NCI-H2029 (cell line): Measurements from ENCODE around the gene PIEZO2.

Experiments
- DNase-seq: peaks from one replicate; lab custom pipeline; 2025; lab: John Stamatoyannopoulos, UW

PIEZO2 gene

GRCh38 chr18:10787293-10787901 is 362.0 kb downstream of the PIEZO2 start:
- DNase-seq = peak; percentile 71

GRCh38 chr18:10785798-10786197 is 363.6 kb downstream of the PIEZO2 start:
- no peak for DNase-seq

- no peak for DNase-seq
Measured at GRCh38 chr18:10784596-10785202, 364.7 kb downstream of the PIEZO2 start.

- no peak for DNase-seq
Measured at GRCh38 chr18:10783941-10784340, 365.4 kb downstream of the PIEZO2 start.

- DNase-seq = no peak
Measured at GRCh38 chr18:10776493-10776892, 372.9 kb downstream of the PIEZO2 start.

GRCh38 chr18:10775026-10775425 is 374.3 kb downstream of the PIEZO2 start:
- DNase-seq = no peak

GRCh38 chr18:10771053-10771709 is 378.2 kb downstream of the PIEZO2 start:
- DNase-seq = no peak

- DNase-seq = no peak
Measured at GRCh38 chr18:10770264-10770663, 379.1 kb downstream of the PIEZO2 start.

- DNase-seq = no peak
Measured at GRCh38 chr18:10768221-10768620, 381.1 kb downstream of the PIEZO2 start.

- no peak for DNase-seq
Measured at GRCh38 chr18:10767658-10768057, 381.7 kb downstream of the PIEZO2 start.

- DNase-seq = no peak
Measured at GRCh38 chr18:10760986-10761385, 388.4 kb downstream of the PIEZO2 start.

- DNase-seq = no peak
Measured at GRCh38 chr18:10759241-10759640, 390.1 kb downstream of the PIEZO2 start.

GRCh38 chr18:10757946-10758345 is 391.4 kb downstream of the PIEZO2 start:
- no peak for DNase-seq

GRCh38 chr18:10757349-10757748 is 392.0 kb downstream of the PIEZO2 start:
- no peak for DNase-seq

GRCh38 chr18:10755855-10756254 is 393.5 kb downstream of the PIEZO2 start:
- DNase-seq = no peak

- DNase-seq = no peak
Measured at GRCh38 chr18:10754128-10754527, 395.2 kb downstream of the PIEZO2 start.

GRCh38 chr18:10752382-10752781 is 397.0 kb downstream of the PIEZO2 start:
- no peak for DNase-seq

- no peak for DNase-seq
Measured at GRCh38 chr18:10751653-10752052, 397.7 kb downstream of the PIEZO2 start.

- DNase-seq = no peak
Measured at GRCh38 chr18:10750191-10751035, 399.0 kb downstream of the PIEZO2 start.

GRCh38 chr18:10748641-10749040 is 400.7 kb downstream of the PIEZO2 start:
- DNase-seq = no peak

GRCh38 chr18:10745971-10746370 is 403.4 kb downstream of the PIEZO2 start:
- DNase-seq = no peak

GRCh38 chr18:10745219-10745618 is 404.1 kb downstream of the PIEZO2 start:
- DNase-seq = no peak

GRCh38 chr18:10743766-10744165 is 405.6 kb downstream of the PIEZO2 start:
- no peak for DNase-seq
